Prostate gland (tissue), 2 donors: Measurements from ENCODE around the gene CCDC192. TPM values are rescaled to one million over a fixed set of nuclear protein-coding genes. Genes with fewer than 3 reads are reported as not detected.
A peak's percentile ranks its signal among the peaks of the same experiment; 100 is the strongest.
"Not testable (repeated sequence)": the region's sequence is repeated elsewhere in the genome, so short reads cannot be mapped to it uniquely, and the experiment has no call there.

Experiments
- DNase-seq: peaks from one replicate; pipeline ENCODE4 v3.0.0-alpha.2; 2019; ENCODE audit warnings: low spot score
- H3K27ac ChIP-seq, 2 donors: fragments of 200-600 bp; sonication (generic); 2 replicates each; pipeline ENCODE4 v1.5.1; 2017 to 2019
- H3K27me3 ChIP-seq: fragments of 200-600 bp; sonication (generic); replicated peaks from 2 replicates; pipeline ENCODE4 v1.5.1; 2019; ENCODE audit not compliant: insufficient read depth
- H3K36me3 ChIP-seq, 2 donors: fragments of 200-600 bp; sonication (generic); 1 replicate in 1 of 2; 2 replicates in 1 of 2; pipeline versions ENCODE4 v1.5.1 to v1.8.1; 2017 to 2019
- H3K4me1 ChIP-seq: fragments of 200-600 bp; sonication (generic); replicated peaks from 2 replicates; pipeline ENCODE4 v1.5.1; 2019
- H3K4me3 ChIP-seq, 2 donors: fragments of 200-600 bp; sonication (generic); 2 replicates each; pipeline ENCODE4 v1.5.1; 2017 to 2019
- H3K9me3 ChIP-seq: fragments of 200-600 bp; sonication (generic); 2 replicates; pipeline ENCODE4 v1.5.1; 2017
- POLR2A ChIP-seq: fragments of 450-650 bp; IDR thresholded peaks from one replicate; pipeline ENCODE4 v1.6.1; 2016; ENCODE audit warnings: antibody characterized with exemption, mild to moderate bottlenecking
- POLR2AphosphoS5 ChIP-seq: sonication (generic); formaldehyde crosslinking; IDR thresholded peaks from one replicate; pipeline ENCODE4 v1.6.1; 2017; ENCODE audit warnings: antibody characterized with exemption
- WGBS: methylation state at CpG from one replicate; pipeline ENCODE4 v1.1.5; 2018; 5-methylcytosine and 5-hydroxymethylcytosine counted together
- intact Hi-C: fragments of 100-400 bp; cut with DNase I; formaldehyde crosslinking; loops from one replicate; pipeline ENCODE4 v1.14.2; 2022
- total RNA-seq, 2 donors: library from RNA; depleted of rRNA; stranded (reverse); fragments of >200 nt; gene quantifications; one replicate each; pipeline ENCODE4 v1.1.0, GENCODE V29; 2016
- TF ChIP-seq, protein P1 (sequence below), 4 experiments: fragments of 200-600 bp in 2 of 4; fragments of 450-650 bp in 2 of 4; sonication (generic) in 2 of 4; IDR thresholded peaks; 1 replicate in 3 of 4; 2 replicates in 1 of 4; pipeline ENCODE4 v1.5.1; 2016 to 2019; ENCODE audit warnings: antibody characterized with exemption in 4 of 4, mild to moderate bottlenecking in 2 of 4, moderate library complexity in 2 of 4

CCDC192 gene
- total RNA-seq, 2 donors from 2014 or later, result not detected

DNA sequence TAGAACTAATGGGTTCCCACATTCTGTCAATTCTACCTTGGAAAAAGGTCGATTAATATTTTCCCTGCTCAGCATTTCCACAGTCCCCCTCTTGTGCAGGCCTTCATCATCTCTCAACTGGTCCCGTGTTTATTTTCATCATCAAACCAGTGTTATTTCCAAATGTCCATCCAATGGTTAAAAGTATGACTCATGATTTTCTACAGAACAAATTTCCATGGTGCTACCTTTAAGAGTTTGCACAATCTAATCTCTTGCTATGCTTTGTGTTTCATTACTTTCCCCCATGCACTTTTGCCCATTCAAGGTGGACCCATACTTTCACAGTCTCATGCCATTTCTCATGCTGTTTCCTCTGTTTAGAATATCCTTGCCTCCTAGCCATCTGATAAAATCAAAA is 143.7 kb downstream of the CCDC192 start:
- Histone ChIP-seq H3K27ac (no peak overlapping the region), H3K9me3 (no peaks in the 10 kb centered on the region), H3K36me3 (no peaks in the 10 kb centered on the region), H3K4me3 (no peak overlapping the region), H3K4me1 (no peaks in the 10 kb centered on the region), H3K27me3 (no peaks in the 10 kb centered on the region)
- intact Hi-C loops, result no loop called here
- no peak for TF ChIP-seq POLR2A
- TF ChIP-seq POLR2AphosphoS5, result no peak
- TF ChIP-seq, protein P1, sequence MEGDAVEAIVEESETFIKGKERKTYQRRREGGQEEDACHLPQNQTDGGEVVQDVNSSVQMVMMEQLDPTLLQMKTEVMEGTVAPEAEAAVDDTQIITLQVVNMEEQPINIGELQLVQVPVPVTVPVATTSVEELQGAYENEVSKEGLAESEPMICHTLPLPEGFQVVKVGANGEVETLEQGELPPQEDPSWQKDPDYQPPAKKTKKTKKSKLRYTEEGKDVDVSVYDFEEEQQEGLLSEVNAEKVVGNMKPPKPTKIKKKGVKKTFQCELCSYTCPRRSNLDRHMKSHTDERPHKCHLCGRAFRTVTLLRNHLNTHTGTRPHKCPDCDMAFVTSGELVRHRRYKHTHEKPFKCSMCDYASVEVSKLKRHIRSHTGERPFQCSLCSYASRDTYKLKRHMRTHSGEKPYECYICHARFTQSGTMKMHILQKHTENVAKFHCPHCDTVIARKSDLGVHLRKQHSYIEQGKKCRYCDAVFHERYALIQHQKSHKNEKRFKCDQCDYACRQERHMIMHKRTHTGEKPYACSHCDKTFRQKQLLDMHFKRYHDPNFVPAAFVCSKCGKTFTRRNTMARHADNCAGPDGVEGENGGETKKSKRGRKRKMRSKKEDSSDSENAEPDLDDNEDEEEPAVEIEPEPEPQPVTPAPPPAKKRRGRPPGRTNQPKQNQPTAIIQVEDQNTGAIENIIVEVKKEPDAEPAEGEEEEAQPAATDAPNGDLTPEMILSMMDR (IDR thresholded peaks at IDR 0.05), result no peak
- no peak for DNase-seq
- WGBS, result 99% methylated on average over 2 of the region's 2 CpGs

DNA sequence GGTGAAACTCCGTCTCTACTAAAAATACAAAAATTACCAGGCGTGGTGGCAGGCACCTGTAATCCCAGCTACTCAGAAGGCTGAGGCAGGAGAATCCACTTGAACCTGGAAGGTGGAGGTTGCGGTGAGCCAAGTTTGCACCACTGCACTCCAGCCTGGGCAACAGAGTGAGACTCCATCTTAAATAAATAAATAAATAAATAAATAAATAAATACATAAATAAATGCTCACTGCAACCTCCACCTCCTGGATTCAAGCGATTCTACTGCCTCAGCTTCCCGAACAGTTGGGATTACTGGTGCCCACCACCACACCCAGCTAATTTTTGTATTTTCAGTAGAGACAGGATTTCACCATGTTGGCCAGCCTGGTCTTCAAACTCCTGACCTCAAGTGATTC is 144.4 kb downstream of the CCDC192 start:
- H3K4me3 ChIP-seq, intact Hi-C loops, H3K27ac ChIP-seq, H3K4me1 ChIP-seq, DNase-seq, H3K9me3 ChIP-seq, H3K36me3 ChIP-seq, H3K27me3 ChIP-seq: not testable (repeated sequence)
- WGBS, result 98% methylated on average over 5 of the region's 5 CpGs

DNA sequence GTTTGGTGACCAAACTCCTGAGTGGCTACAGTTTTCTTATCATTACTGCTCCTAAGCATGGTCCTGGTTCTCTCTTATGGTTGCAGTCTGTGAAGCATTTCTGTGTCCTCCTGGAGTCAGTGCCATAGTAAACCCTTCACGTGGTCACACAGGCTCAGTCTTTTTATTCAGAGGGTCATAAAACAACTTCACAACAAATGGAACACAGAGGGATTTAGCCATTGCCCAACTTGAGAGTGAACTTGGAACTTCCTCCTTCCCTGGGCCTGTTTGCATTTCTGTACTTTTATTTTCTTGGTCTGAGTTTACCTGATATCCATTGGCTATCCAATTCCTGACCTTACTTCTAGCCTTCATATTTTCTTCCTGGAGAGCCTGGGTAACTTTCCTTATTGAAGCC is 144.9 kb downstream of the CCDC192 start:
- Histone ChIP-seq H3K9me3 (no peaks in the 10 kb centered on the region), H3K36me3 (no peaks in the 10 kb centered on the region), H3K27me3 (no peaks in the 10 kb centered on the region), H3K4me1 (no peaks in the 10 kb centered on the region), H3K27ac (no peak overlapping the region), H3K4me3 (no peak overlapping the region)
- DNase-seq, result no peak
- 15% methylated on average over 1 of the region's 1 CpG for WGBS
- TF ChIP-seq POLR2AphosphoS5, result no peak
- TF ChIP-seq POLR2A, result no peak
- TF ChIP-seq, protein P1 (IDR thresholded peaks at IDR 0.05), result no peak
- intact Hi-C loops, result no loop called here

DNA sequence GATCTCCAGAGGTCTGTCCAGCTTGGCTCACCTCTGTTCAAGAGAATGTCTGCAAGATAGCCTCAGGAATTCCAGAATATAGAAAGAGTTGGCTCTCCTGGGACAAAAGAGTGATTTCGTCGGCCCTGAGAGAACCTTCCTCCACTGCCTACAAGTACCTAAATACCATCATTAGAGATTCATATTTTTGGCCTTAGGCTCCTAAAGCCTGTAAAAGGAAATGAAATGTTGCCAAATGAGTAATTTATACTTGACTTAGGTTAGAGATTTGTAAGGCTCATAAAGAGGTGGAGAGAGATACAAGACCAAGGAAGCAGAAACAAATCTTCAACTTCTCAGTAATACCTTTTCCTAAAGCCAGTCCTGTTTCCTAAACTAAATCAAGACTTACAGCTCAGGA is 146.2 kb downstream of the CCDC192 start:
- H3K4me1 ChIP-seq, result no peaks in the 10 kb centered on the region
- no peaks in the 10 kb centered on the region for H3K36me3 ChIP-seq
- peak overlapping the region in 1 of 2 donors; percentile 10 for H3K27ac ChIP-seq
- intact Hi-C loops, result no loop called here
- no peaks in the 10 kb centered on the region for H3K9me3 ChIP-seq
- no peak overlapping the region for H3K4me3 ChIP-seq
- 71% methylated on average over 2 of the region's 2 CpGs for WGBS
- no peaks in the 10 kb centered on the region for H3K27me3 ChIP-seq
- DNase-seq, result no peak
- TF ChIP-seq POLR2AphosphoS5 (no peak), POLR2A (no peak)
- TF ChIP-seq, protein P1 (IDR thresholded peaks at IDR 0.05), result no peak

DNA sequence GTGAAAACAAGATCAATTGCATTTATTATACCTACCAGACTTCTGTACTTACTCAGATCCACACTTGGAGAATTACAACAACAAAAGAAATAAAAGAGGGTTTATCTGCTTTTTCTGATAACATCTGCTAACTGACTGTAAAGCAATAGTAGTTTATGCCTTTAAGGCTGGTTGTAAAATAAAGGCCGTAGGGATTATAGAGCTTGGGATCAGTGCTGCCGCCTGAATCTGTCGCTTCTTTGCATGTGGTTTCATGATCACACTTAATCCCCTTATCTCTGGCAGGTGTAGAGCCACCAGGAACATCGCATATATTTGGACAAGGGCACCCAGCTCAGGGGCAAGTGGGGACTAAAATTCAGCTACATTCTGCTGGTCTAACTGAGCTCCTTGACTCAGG is 146.7 kb downstream of the CCDC192 start:
- Histone ChIP-seq H3K4me1 (no peaks in the 10 kb centered on the region), H3K27me3 (no peaks in the 10 kb centered on the region), H3K4me3 (no peak overlapping the region), H3K36me3 (no peaks in the 10 kb centered on the region), H3K27ac (peak overlapping the region in 1 of 2 donors; percentile 10), H3K9me3 (no peaks in the 10 kb centered on the region)
- intact Hi-C loops, result no loop called here
- 29% methylated on average over 4 of the region's 4 CpGs for WGBS
- DNase-seq, result no peak
- TF ChIP-seq POLR2A (no peak), POLR2AphosphoS5 (no peak)
- TF ChIP-seq, protein P1 (IDR thresholded peaks at IDR 0.05), result no peak
